Measurements from ENCODE around the gene AMH. TPM values are rescaled to one million over a fixed set of nuclear protein-coding genes. Genes with fewer than 3 reads are reported as not detected.

The AMH gene
- total and polyA plus RNA-seq, 12 donors: 0.15 to 1.0 (median 0.41) TPM

DNA sequence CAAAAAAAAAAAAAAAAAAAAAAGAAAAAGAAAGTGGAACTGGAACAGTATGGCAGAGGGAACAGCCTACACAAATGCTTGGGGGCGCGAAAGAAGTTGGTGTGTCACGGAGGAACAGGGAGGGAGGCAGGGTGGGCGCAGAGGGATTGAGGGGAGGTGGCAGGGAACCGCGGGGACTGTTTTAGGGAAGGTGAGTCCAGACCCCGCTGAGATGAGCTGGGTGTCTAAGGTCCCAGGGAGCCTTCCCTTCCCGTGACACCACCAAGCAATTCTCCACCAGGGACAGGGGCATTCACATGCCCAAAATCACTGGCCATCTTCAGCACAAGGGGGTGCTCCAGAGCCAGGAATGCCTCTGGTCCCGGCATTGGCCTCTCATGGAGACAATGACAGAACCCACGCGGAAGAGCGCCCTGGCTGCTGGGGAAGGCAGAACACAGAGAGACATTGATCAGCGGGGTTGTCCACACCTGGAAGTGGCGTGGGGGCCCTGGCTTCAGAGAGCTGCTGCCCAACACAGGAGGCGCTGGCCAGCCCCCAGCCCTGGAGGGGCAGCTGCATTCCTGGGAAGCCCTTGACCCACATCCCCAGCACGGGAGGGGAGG lies 25.9 kb downstream of the AMH start:
- H3K36me3 ChIP-seq: peaks cover 0 to 56% (median 14%) of the 10 kb centered on the region in 9 donors
- 47 to 55% methylated on average over 16 of the region's 16 CpGs for WGBS, 2 donors
- peak overlapping the region in 7 of 10 donors; percentile 11 to 56 (median 44) for H3K27ac ChIP-seq
- TF ChIP-seq, protein P1, sequence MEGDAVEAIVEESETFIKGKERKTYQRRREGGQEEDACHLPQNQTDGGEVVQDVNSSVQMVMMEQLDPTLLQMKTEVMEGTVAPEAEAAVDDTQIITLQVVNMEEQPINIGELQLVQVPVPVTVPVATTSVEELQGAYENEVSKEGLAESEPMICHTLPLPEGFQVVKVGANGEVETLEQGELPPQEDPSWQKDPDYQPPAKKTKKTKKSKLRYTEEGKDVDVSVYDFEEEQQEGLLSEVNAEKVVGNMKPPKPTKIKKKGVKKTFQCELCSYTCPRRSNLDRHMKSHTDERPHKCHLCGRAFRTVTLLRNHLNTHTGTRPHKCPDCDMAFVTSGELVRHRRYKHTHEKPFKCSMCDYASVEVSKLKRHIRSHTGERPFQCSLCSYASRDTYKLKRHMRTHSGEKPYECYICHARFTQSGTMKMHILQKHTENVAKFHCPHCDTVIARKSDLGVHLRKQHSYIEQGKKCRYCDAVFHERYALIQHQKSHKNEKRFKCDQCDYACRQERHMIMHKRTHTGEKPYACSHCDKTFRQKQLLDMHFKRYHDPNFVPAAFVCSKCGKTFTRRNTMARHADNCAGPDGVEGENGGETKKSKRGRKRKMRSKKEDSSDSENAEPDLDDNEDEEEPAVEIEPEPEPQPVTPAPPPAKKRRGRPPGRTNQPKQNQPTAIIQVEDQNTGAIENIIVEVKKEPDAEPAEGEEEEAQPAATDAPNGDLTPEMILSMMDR (IDR thresholded peaks at IDR 0.05): peak; percentile 9 to 67 (median 64)
- H3K4me3 ChIP-seq: no peak overlapping the region
- ATAC-seq (peak in 7 of 8 donors; percentile 10 to 49 (median 31)), DNase-seq (peak; percentile 60 to 68)
- H3K4me1 ChIP-seq: peaks cover 19 to 55% (median 49%) of the 10 kb centered on the region in 9 donors
- no peaks in the 10 kb centered on the region for H3K9me3 ChIP-seq
- H3K27me3 ChIP-seq: no peaks in the 10 kb centered on the region
- intact Hi-C loops (cut with DNase I): loop anchor here (2.0 to 10.0 kb wide), 9 partner anchors 38 to 120 kb away; partner anchors contain the start of genes AP3D1 (in 2 of the 10), PLEKHJ1 (in 2 of the 10), SF3A2 (in 2 of the 10) and DOT1L (in 1 of the 10)

DNA sequence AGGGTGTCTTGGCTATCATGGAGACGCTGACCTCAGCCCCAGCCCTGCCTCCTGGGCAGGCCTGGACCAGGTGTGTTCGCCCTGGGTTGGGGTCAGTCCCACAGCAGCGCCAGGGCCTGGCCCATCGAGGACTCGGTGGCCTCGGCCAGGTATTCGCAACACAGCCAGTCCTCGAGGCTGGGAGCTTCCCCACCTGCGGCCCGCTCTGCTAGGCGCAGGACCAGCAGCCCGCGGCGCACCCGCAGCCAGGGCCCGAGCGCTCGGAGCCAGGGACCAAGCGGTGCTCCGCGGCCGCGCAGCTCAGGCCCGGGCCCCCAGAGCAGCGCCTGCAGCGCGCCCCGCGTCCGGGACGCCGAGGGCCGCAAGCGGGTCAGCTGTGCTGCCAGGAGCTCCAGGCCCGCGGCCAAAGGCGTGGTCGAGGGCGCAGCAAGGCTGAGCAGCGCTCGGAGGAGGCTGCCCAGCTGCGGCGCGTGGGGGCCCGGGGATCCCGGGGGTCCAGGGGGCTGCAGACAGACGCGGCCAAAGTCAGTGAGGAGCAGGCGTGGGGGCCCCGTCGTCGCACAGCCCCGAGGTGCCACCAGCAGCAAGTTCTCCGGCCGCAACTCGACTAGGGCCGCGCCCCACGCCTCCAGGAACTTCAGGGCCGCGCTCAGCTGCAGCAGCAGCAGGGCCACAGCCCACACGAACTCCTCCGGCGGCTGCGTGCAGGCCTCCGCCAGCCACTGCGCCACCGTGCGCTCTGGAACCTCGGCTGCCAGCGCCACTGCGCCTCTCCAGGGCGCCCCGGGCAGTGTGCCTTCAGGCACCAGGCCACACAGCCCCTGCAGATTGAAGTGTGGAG lies 26.7 kb downstream of the AMH start:
- Histone ChIP-seq H3K4me3 (peak overlapping the region in 3 of 10 donors; percentile 3 to 20 (median 5)), H3K4me1 (peaks cover 19 to 55% (median 49%) of the 10 kb centered on the region in 9 donors), H3K27me3 (no peaks in the 10 kb centered on the region), H3K9me3 (no peaks in the 10 kb centered on the region), H3K27ac (peak overlapping the region in 7 of 10 donors; percentile 11 to 56 (median 44)), H3K36me3 (peaks cover 0 to 56% (median 14%) of the 10 kb centered on the region in 9 donors)
- 63 to 72% methylated on average over 65 to 74 of the region's 74 CpGs for WGBS, 2 donors
- intact Hi-C loops (cut with DNase I): loop anchor here in 8 of 10 donors (2.0 to 10.0 kb wide), 6 partner anchors 41 to 121 kb away; partner anchors contain the start of genes AP3D1 (in 2 of the 8) and DOT1L (in 1 of the 8)
- TF ChIP-seq, protein P1 (IDR thresholded peaks at IDR 0.05): no peak
- peak in 1 of 2 donors; percentile 56 for DNase-seq
- ATAC-seq: peak in 4 of 8 donors; percentile 5 to 20 (median 16)

DNA sequence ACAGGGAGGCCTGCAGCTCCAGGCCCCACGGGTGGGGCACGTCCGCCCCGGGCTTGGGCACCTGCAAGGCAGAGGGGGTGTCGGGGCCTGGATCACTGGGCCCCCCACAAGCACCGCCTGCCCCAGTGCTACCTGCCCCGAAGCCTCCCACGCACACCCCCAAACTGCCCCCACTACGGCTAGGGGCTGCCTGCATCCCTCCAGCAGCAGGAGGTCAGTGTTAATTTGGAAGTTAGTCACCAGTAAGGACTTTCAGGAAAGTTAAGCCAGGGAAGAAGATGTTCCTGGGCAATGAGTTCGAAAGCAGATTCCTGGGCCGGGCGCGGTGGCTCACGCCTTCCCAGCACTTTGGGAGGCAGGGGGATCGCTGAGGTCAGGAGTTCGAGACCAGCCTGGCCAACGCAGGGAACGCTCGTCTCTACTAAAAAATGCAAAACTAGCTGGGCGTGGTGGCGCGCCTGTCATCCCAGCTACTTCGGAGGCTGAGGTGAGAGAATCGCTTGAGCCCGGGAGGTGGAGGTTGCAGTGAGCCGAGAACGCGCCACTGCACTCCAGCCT lies 27.4 kb downstream of the AMH start:
- DNase-seq (no peak), ATAC-seq (no peak)
- Histone ChIP-seq H3K27ac (peak overlapping the region in 4 of 10 donors; percentile 29 to 56 (median 39)), H3K4me3 (no peak overlapping the region), H3K9me3 (no peaks in the 10 kb centered on the region), H3K27me3 (no peaks in the 10 kb centered on the region), H3K36me3 (peaks cover 0 to 51% (median 14%) of the 10 kb centered on the region in 9 donors), H3K4me1 (peaks cover 15 to 49% (median 44%) of the 10 kb centered on the region in 9 donors)
- intact Hi-C loops (cut with DNase I): loop anchor here in 6 of 10 donors (5.0 to 10.0 kb wide), 5 partner anchors 41 to 122 kb away; partner anchors contain the start of genes AP3D1 (in 2 of the 6) and DOT1L (in 1 of the 6)
- 92 to 93% methylated on average over 28 of the region's 28 CpGs for WGBS, 2 donors
- TF ChIP-seq, protein P1 (IDR thresholded peaks at IDR 0.05): no peak
